ENCODE measurements around the gene NUDT4.
"Not testable (repeated sequence)": the region's sequence is repeated elsewhere in the genome, so short reads cannot be mapped to it uniquely, and the experiment has no call there.

NUDT4 gene

DNA sequence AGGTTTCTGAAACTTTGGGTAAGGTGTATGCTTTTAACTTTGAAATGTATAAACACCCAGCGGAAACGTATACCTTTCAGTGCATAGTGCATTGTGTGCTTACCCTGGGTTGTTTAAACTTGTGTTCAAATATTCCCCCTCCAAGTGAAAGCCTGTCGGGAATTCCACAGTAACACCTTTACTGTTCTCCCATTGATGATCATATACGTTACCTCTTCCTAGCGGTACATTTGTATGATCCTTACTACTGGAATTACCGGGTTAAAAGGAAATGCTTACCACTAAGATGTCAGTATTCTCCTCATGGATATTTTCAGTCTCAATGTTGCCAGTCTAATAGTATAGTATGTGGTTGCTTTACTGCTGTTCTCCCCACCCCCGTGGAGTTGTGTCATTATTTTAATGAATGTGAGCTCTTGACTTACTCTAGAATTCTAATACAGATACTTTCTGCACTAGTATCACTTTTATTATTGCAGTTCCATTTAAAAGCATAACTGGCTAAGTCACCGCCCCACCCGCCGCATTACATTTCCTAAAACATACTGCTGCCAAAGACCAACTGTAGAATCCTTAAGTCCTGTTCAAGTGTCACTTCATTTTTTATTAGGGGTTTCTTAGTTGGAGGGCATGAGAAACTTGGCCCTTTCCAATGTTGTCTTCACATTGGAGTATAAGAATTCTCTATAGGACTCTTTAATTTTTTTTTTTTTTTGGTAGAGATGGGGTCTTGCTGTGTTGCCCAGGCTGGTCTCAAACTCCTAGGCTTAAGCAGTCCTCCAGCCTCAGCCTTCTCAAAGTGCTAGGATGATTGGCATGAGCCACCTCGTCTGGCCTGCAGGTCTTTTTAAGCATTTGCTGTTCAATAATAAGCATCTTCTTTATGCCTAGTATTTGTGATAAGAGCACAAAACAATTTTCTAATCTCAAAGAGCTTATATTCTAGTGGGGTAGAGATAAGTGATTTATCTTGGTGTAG is 24.9 kb downstream of the NUDT4 start:
- DNase-seq: no peak

- no peak for DNase-seq
Observed at GRCh38 chr12:93403988-93404803, 26.5 kb downstream of the NUDT4 start.

DNA sequence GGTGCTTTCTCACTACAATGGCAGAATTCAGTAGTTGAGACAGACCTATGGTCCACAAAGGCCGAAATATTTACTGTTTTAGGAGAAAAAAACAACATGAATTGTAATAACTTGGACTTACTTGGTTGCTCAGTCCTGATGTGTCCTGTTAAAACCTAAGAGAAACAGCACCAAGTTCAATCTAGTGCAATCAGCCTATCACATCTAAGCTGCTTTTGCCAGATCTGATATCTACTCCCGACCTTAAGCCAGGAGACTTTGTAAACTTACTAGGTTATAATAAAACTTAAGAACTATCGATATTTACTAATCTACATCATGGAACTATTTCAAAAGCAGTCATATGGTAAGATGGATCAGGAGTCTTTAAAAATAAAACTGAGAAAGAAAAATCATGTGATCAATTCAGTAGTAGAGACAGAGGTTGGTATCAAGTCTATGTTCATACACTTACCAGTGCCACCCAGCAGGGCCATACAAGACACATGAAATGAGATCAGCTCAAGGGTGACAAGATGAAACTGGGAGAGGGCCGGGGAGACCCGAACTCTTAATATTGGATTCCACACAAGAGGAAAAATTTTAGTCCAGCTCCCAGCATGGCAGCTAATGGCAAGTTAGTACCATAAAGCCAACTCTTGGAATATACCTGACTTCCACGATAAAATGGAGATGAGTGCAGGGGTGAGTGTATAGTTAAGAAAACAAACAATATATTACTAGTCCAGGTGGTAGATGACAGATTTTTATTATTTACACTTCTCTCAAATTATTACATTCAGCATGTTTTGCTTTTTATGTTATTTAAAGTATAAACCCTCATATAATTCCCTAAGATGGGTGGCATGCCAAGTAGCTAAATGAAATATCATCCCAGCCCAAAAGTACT is 27.5 kb downstream of the NUDT4 start:
- DNase-seq: no peak

DNA sequence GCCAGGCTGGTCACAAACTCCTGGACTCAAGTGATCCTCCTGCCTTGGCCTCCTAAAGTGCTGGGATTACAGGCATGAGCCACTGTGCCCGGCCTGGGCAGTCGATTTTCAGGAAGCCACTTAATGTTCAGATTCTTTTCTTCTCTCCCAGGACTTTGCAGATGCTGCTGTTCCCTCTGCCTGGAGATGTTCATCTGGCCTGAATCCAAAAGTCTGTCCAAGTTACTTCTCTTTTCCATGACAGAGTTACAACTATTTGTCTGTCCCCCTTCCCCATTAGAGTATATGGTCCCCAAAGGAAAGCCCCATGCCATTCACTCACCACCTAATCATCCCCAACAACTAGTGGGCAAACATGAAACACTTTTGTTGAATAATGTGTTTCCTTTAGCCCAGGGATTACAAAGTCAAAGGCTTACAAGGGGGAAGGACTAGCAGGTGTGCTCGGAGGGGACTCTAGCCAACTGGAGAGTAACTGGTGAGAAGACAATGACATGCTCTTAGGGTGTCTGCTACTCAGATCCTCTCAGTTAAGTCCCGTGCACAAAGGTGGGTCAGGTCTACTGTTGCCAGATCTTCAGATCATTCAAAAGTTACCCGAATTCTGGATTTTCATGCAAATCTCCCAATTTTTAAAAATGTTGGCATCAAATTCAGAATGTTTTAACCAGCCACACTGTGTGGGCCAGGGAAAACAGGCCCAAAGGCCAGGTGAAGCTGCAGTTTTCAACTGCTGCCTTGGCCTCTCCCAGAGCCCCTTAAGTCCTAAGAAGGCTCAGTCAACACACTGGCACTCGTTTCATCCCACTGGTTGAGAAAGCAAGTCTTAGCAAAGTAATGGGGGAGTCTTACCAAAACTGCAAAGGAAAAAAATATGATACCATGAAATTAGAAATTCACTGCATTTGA is 29.6 kb downstream of the NUDT4 start:
- no peak for DNase-seq

- DNase-seq: no peak
Observed at GRCh38 chr12:93407963-93408283, 30.2 kb downstream of the NUDT4 start.

DNA sequence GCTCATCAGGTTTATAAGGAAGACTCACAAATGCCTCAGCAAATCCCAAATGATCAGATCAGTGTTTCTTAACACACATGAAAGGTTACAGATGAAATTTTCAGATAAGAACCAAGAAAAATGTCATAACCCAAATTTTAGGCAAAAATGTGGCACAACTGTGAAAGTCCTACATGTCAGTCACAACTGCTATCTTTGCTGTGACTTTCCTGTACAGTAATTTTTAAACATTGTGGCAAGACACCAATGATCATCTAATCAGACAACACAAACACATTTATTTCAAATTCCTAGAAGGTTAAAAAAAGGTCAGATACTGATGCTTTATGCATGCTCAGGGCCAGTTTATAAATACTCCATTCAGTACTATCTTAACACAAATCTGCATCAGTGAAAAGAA is 31.1 kb downstream of the NUDT4 start:
- no peak for DNase-seq

GRCh38 chr12:93409343-93410187 is 31.8 kb downstream of the NUDT4 start:
- DNase-seq: not testable (repeated sequence)

- not testable (repeated sequence) for DNase-seq
Observed at GRCh38 chr12:93411060-93411459, 33.3 kb downstream of the NUDT4 start.

DNA sequence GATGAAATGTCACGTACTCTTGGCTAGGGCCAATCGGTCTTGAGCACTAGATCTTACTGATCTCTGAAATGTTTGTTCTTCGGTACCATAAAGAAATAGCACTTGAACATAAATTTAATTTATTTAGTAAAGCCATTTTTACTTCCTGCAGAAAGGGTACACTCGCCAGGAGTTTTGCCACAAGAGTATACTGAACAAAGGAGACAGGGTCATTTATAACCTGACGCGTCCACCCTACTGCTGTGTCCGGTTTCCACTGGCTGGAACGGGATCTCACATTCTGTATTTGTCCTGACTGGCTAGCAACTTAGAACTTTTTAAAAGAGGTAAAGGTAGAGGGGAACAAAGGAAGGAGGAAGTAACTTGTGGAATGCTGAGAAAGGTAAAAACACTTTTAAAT is 34.7 kb downstream of the NUDT4 start:
- DNase-seq: not testable (repeated sequence)

DNA sequence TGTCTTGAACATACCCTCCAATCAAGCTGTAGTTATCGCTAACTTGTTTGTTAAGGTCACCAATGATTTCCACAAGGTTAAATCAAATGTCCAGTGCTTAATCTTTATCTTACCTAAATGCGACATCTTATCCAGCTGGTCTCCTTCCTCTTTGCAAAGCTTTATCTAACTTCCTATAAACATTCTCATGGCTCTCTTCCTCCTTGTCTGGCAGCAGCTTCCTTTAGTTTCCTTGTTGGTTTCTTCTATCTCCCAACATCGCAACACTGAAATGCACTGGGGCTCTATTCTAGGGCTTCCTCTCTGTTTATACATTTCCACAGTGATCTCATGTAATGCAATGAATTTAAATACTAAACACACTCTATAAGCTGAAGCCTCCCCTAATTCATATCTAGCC is 35.3 kb downstream of the NUDT4 start:
- DNase-seq: no peak

DNA sequence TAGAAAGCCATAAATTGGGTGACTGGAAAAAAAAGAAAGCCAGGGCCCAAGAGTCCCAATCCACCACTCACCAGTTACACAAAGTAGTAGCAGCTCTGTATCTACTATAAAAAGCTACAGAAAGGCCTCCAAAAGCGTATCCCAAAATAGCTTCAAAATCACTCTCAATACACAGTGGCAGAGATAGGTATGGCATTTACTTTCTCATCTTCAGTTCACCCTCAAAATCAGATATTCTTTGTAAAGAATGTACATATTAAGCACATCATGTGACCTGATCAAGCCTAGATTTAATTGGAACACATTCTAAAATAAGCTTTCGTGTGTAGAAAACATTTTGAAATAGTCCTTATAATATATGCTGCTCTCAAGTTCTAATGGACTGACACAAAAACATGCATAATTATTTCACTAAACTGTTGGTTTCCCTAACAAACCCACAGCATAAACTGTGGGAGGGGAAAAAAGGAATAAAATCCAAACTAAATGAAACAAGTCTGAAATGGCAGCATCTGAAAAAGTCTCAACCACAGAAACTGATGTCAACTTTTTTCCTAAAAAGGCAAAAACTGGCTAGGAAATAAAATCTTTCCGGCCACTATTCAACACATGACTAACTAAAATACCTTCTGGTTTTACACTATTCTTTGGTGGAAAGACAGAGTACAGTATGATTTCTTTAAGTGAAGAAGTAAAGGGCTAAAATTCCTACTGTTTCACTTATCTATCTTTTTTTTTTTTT is 38.2 kb downstream of the NUDT4 start:
- no peak for DNase-seq

DNA sequence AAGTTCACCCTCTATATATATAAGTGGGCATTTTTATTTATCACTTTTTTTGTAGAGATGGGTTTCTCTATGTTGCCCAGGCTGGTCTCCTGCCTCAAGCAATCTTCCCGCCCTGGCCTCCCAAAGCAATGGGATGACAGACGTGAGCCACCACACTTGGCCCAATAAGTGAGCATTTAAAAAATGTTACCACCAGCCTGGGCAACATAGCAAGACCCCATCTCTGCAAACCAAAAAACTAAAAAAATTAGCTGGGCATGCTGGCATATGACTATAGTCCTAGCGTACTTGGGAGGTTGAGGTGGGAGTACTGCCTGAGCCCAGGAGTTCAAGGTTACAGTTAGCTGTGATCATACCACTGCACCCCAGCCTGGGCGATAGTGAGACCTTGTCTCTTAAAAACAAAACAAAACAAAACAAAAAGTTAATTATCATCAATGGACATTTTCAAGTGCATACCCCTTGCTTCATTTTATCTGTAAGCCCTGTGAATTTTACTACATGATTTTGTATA is 40.3 kb downstream of the NUDT4 start:
- no peak for DNase-seq

DNA sequence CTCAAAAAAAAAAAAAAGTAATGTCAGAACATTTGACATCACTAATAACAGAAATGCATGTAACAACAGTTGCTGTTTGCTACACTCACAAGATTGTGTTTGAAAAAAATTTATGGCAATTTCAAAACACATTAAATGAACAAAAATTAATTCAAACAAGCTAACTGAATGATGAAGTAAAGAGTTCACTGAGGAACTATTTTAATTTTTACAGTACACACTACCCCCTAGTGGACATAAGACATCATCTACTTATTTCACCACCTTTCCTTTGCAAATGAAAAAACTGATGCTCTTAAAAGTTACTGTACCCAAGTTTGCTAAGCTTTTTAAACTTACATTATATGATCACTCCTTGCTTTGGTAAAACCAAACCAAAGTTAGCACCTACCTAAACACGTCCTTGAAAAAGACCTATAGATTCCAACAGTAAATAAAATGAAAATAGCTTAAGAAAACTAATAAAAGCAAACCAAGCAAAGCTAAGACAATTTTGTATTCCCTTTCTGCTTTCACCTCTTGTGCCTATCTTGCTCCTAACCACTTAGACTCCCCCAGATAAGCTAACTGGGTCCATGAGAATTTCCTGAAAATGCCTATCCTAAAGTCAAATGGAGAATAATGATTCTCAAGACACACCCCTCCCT is 41.8 kb downstream of the NUDT4 start:
- peak in 1 of 14 donors; percentile 31 for DNase-seq

- no peak for DNase-seq
Observed at GRCh38 chr12:93422050-93422449, 44.3 kb downstream of the NUDT4 start.

DNA sequence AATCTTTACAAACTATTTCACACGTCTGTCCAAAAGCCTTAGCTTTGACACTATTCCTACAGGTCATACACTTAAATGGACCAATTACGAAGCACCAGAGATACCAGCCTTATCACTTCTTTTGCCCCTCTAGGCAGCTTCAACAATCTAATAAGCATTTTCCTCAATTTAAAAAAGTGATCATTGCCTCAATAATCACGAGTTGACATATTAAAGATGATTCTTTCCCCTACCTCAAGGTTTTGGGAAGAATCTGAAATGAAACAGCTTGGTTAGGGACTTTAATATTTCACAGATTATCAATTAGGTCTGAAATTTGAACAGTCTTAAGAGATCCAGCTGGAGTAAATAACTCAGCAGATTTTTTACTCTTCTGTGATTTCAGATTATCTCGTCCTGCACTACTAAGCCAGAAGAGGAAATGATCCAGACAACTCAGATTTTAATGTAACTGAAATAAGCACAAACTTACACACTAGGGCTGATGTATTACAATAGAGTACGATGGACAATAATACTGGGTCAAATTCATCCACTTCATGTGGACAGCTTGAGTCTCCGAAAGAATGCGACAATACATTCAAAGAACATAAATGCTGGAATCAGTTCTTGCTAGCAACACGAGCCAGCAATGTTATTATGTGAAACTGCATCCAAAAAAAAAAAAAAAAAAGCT is 48.1 kb downstream of the NUDT4 start:
- DNase-seq: no peak

GRCh38 chr12:93426412-93426805 is 48.7 kb downstream of the NUDT4 start:
- no peak for DNase-seq

- no peak for DNase-seq
Observed at GRCh38 chr12:93427779-93428564, 50.2 kb downstream of the NUDT4 start.

GRCh38 chr12:93429448-93429847 is 51.7 kb downstream of the NUDT4 start:
- DNase-seq: no peak

Measured in C1 segment of cervical spinal cord (tissue), 14 donors.